NCI-H2029 (cell line): ENCODE data around the gene FXYD6.

Experiments
- DNase-seq: peaks from one replicate; lab custom pipeline; 2025; lab: John Stamatoyannopoulos, UW

Gene FXYD6

DNA sequence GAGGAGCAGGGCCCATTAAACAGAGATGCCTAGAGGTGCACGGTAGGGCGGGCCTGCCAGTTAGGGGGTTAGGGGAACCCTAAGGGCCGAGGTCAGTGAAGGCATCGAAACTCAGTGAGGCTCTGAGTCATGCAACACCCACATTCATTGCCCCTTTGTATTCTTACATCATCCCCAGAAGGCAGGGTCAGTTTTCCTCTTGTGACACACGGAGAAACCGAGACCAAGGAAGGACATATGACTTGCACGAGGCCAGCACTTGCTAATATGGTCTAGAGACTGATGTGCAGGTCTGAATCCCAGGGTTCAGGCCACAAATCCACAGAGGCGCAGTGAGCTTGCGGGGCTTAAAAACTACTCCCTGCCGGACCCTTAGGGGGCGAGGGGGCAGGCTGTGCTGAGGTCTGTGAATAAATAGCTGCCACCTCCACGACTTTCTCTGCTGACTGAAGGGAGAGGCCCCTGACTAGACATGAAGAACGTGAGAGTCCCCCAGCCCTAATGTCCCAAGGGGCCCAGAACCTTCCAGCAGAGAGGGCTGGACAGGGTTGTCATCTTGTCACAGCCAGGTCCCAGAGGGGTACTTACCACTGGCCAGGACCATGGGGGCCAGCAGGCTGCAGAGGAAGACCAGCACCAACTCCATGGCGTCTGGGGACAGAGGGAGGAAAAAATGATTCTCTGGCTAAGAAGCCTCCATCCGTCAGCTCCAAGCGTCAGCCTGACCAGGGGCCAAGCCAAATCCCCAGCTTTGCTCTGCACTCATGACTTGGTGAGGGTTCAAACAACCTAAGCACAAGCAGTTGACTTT, 34.1 kb downstream of the FXYD6 start:
- DNase-seq: no peak

DNA sequence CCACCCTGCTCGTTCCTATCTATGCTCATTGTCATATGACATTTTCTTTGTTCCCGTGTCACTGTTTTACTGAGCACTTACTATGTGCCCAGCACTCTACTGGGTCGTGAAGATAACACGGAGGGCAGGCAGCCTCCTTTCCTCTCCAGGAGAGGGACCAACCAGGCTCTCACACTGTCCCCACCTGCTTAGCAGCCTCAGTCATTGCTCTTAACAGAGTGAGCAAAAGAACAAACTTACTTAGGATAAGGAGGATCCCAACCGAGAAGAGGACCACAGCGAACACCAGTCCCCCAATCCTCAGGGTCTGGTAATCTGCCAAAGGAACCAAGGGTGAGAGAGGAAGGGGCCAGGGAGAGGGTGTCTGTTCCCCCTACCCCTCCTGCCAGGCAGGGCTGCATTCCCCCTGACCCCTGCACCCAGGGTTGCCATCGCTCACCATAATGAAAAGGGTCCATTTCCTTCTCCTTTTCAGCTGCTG, 34.9 kb downstream of the FXYD6 start:
- DNase-seq: no peak

DNA sequence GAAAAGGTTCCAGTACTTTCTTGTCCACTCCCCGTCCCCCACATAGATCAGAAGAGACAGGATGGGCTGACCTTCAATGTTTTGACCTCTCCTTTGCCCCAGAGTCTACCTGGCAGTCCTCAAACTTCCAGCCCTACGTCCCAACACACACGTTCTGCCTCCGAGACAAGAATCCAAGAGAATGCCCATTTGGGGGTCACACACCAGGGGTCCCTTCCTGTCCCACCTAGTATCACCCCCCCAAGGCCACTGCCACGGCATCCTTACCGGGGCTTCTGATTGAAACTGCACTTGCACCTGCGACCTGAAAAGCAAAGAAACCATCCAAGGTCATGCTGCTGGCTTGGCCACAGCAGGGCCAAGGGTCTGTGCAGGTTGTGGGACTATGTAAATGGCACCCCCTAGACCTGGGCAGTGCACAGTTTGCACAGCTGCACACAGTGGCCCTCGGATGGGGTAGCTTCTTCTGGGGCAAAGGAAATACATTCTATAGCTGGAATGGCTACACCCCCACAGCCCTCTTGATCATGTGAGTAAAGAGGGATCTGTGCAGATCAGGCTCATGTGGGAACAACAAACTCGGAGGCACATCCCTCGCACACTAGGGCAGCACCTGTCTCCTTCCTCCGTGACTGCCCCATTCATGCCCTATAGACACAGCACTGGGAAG, 35.4 kb downstream of the FXYD6 start:
- DNase-seq: no peak

DNA sequence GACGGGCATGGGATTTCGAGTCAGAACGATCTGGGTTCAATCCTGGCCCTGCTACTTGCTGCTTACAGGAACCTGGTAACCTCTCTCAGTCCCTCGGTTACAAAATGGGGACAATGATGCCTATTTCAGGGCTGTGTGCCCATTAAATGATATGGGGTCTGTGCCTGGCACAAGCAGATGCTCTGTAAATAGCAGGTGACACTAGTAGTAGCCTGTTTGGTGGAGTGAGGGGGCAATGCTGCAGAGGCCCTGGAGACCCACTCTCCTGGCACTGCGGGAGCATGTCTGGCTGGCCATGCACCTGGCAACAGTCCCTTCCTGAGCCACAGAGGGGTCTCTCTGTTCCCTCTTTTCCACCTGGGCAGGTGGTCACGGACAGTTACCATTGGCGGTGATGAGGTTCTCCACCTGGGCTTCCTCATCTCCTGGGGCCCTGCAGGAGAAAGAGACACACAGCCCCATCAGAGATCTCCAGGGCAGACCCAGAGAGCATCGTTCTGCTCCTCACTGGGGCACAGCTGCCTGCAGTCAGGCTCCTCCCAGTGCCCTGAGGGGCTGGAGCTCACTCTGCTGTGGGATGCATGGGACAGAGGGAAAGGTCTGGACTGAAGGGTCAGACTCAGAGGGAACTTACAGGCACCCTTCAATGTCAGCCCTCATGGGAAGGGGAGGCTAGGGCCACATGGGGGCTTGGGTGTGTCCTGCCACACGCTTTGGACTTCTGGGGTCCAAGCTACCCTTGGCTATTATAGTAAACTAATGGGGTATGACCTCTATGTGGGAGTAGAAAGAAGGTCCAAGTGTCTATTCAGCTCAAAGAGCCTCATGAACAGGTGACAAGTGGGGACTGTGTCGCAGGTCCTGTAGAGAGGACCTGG, 36.3 kb downstream of the FXYD6 start:
- DNase-seq: no peak

DNA sequence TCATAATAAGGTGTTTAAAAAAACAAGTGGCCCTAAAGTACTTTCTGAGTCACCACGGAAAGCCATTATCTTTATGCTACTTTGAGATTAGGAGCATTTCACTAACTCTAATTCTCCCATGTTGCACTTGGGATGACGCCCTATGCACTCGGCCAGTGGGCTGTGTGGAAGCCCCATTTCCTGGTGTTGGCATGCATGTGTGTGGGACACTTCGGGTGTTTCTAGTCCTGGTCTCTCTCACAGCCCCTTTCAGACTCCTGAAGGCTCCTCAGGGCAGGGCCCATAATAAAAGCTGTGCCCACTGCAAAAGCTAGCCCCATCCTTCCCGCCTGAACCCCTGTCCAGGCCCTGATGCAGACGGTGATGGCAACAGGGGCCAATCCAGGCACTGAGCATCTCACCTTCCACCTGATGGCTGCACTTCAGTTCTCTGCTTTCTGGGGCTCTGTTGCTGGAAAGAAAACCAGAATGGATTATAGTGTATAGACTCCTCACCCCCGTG, 37.0 kb downstream of the FXYD6 start:
- no peak for DNase-seq

DNA sequence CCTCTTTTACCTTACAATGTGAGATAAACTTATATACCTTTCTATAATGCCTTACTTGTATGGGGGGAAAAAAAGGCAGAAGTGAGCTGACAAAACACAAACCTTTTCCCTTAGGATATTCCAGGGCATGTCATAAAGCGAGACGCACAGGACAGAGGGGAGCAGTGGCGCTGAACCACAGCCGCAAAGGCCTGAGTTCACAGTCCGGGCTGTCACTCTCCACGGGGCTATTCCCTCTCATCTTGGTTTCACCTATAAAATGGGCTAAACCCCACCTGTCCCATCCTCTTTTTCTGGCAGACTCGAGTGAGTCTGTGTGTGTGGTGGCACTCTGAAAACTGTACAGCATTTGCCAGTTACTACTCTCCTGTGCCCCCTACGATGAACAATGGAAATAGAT, 37.6 kb downstream of the FXYD6 start:
- no peak for DNase-seq

DNA sequence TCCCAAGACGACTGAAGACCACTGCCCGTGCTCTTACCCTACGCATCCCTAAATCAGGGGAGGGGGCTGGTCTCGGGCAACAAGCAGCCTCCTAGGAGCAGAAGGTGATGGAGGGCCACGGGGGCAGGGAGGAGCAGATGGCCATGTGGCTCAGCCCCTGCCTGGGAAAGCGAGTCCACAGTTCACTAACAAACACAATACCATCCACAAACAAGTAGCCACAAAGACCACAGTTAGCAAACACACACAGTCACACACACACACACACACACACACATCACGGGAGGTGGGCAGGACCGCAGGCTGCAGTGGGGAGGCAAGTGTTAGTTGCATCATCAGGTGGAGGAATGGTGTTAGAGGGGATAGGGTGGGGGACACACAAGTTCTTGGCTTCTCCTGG, 38.7 kb downstream of the FXYD6 start:
- no peak for DNase-seq

DNA sequence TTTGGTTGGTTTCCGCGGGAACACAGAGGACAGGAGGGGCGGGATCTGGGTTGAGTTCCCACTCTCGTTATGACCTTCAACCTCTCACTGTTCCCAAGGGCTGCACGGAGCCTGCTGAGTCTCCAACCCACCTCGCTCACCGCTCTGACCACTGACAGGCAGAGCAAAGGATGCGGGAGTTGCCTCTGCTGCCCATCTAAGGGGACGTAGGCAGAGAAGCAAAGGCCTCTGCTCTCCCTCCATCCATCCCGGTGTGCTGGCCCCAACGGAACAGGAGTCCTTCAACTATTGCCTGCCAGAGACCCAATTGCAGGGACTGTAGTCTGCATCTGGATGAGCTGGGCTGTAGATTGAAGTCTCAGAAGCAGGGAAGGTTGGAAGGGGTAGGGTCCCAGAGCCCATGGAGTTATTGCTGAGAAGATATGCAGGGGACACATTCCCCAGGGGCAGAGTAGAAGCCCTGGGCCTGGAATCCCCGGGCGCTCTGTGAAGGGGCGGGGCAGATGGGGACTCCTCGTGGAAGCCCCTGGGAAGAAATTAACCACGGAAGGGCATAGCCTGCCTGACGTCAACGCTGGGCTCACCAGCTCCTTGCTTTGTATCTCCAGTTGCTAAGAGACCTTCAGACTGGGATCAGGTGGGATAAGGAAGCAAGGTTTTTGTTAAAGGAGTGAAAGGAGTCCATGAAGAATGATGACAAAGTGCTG, 39.2 kb downstream of the FXYD6 start:
- DNase-seq: no peak

DNA sequence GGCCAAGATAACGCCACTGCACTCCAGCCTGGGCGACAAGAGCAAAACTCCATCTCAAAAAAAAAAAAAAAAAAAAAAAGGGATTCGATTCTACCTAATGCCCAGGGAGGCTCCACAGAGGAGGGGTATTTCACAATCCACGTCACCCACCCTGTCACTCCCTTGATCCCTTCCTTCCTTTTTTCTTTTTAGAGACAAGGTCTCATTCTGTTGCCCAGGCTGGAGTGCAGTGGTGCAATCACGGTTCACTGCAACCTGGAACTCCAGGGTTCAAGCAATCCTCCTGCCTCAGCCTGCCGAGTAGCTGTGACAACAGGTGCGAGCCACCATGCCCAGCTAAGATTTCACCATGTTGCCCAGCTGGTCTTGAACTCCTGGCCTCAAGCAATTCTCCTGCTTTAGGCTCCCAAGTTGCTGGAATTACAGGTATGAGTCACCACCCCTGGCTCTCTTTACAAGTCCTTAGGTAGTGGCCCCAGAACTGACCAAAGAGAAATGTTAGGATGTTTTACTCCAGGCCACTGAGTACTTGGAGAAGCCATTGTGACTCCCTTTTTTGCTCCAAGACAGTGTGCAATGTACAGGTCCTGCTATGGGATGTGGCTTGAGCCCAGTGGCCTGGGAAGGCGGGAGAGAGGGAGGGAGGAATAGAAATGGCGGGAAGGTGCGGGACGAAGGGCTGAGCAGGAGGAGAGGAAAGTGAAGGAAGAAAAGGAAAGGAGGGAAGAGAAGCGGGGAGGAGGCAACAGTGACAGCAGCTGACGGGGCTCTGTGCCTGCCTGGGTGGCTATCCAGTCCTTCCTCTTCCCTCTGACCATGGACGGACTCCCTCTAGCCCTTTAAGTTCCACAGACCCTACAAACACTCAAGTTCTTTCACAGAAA, 40.1 kb downstream of the FXYD6 start:
- DNase-seq: no peak

DNA sequence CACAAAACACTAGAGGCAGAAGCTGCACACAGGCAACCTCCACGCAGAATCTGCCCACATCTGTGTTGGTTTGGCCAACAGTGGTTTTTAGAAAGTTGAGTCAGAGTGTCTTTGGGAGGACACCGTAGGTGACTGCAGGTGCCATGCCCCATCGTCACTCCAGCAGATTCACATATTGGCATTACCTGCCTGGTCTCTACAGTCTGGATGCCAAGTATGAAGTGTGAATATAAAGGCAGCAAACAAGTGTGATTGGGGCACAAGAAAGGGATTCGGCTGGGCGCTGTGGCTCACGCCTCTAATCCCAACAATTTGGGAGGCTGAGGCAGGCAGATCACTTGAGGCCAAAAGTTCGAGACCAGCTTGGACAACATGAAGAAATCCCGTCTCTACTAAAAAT, 40.9 kb downstream of the FXYD6 start:
- DNase-seq: no peak

DNA sequence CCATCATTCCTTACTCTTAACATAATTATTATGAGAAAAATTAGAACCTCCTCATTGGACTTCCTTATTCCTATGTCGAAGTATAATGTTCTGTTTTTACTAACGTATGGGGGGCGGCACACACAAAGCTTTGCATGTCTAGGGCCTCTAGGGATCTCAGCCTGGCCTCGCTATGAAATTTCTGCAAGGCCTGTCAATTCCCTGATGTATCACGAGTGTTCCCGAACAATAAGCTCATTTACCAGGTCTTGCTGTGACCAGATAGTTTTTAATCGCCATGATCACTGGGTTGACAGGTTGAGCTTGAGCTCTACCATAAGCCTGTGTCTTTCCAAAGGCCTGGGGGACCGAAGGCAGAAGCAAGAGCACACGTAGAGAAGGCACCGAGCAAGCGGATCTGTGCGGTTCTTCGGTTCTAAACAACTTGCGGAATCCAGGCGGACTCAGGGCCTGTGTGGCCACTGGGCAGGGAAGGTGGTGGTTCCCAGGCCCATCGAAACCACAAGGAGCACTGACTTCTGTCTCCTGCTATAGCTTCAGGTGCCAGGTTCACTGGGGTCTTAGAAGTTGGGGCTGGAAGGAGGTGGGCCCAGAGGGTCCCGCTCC, 41.5 kb downstream of the FXYD6 start:
- no peak for DNase-seq

DNA sequence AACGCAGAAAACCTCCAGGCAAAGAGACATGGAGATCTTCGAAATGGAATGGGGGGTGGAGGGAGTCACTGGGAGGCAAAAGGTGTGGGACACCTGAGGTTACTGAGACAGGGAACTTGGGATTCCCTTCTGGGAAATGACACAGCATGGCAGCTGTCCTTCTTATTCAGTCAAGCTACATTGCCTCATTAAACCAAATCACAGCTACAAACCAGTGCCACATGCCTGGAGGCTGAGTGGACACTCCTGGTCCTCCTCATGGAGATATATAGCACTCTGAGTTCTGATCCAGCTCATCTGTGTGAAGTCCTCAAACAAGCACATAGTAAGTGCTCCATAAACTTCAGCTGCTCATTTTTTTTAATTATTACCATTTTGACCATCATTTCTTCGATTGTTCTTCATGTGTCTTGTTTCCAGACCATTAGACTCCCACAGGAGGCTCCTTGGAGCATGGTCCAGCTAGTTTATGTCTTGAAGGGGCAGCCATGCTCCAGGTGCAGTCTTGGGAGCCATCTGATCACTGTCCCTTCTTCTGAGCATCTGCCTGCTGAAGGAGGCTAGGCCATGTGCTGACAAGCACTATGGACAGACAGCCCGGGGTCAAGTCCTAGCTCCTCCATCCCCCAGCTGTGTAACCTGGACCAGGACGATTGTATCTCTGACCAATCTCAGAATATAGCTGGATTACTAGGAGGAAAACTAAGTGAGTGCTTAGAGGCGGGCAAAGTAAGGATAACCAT, 42.2 kb downstream of the FXYD6 start:
- no peak for DNase-seq

DNA sequence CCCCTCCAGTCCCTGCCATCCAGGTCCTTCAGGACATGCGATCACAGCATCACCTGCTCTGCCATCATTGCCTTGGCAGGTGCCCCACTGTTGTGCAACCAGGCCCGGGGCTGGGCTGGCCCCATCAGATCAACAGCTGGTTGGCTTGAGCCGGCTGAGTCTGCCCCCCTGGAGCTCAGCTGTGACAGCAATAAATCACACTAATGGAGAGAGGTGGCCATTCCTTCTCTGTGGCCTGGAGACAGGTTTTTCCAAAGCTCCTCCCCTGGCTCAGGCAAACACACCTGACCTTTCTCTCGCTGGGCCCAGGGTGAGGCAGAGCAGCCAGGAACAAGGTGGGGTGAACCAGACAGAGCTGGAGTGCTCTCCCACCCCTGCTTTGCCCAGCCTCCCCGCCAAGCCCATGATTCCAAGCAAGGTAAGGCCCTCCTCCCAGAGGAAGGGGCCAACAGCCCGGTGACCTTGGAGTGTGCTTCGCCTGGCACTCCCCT, 43.0 kb downstream of the FXYD6 start:
- DNase-seq: peak; percentile 99

DNA sequence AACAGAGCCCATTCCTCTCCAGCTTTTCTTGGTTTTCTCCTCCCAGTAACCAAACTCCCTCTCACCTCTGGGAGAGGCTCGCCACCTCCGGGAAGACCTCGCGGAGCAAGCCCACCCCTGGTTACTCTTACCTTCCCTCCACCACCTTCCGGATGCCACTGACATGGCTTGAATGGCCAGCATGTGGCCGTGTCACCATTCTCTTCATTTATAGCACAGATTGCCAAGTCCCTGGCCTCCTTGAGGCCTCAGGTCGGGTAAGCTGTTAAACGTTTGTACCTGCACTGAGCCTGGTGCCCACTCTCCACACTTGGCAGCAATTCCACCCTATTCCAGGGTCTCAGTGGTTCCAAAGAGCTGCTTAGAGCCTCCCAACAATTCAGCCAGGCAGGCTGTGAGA, 43.9 kb downstream of the FXYD6 start:
- no peak for DNase-seq

DNA sequence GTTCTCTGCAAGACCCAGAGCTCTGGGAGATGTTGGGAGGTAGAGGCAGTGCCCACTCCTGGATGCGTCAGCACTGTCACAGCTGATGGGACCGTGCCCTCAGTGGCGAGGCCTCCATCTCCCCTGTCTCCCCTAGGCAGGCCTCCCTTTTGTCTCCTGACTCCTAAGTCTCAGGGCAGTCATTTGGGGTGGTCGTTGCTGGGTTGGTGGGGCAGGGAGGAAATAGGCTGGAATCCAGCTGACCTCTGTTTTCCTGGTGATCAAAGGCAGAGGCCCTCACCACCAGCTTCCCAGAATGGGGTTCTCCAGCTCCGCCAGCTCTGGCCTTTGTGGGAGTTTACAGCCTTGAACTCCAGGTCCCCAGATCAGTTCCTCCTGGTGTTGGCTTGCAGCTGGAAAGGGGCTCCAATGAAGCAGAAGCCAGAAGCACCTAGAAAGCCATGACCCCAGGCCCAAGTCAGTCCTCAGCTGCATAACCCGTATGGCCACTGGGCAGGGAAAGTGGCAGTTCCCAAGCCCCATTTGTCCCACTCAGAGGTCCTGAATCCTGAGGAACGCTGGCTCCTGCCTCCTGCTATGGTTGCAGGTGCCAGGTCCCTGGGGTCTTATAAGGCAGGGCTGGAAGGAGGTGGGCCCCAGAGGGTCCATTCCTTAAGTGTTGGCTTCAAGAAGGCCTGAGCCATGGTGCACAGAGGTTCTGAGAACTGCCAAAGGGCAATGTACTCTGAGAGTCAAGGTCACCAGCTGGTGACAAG, 44.6 kb downstream of the FXYD6 start:
- DNase-seq: no peak

DNA sequence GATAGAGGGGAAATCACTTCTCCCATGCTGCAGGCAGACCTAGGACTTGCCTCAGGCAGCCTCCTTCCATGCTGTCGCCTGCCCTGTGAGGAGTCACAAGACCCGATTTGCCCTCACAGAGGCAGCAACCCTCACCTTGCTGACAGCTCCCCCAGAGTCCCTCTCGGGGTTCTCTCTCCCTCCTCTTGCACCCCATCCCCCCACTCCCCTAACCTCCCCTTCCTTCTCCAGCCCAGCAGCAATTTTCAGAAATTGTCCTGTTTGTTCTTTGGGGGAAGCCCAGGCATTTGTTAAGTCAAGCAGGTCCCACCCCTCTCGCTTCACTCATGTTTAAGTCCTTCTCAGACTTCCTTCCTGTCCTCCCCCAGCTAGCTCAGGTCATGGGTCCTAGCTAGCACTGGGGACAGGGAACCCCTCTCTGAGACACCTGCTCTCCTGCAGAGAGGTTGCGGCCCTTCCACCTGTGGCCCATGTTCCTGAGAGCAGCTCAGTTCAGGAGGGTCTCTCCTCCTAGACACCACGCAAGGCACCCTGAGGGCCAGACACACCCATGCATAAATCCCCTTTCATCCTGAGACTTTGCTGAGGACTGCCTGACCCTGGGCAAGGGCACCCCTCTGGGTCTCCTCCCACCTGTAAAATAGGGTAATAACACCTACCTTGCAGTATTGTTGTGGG, 45.6 kb downstream of the FXYD6 start:
- DNase-seq: no peak

DNA sequence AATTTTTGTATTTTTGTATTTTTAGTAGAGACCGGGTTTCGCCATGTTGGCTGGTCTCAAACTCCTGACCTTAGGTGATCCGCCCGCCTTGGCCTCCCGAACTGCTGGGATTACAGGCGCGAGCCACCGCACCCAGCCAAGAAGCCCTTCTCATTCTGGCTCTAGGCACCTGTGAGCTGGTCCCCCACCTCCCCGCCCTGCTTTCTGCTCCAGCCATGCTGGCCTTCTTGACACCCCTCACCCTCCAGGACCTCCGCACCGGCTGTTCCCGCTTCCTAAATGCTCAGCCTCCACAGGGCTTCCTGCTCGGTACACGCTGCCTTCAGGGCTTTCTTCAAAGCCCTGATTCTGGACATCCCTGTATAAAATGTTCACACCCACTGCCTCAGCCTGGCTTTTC, 46.4 kb downstream of the FXYD6 start:
- no peak for DNase-seq

DNA sequence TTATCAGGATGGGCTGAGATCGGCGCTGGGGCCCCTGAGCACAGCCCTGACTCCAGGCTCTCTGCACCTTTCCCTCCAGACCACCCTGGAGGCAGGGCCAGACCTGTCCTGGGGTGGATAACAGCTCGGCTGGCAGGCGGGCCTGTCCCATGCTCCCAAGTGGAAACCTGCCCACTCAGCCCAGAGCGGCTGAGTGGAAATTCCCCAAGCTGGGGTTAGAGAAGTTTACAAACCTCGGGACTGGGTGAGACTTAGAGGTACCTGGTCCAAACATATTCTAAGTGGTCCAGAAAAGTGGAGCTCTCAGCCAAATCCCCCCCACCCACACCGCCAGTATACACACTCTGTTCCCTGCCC, 47.1 kb downstream of the FXYD6 start:
- no peak for DNase-seq
